ENCODE results near the gene MPRIP.
A peak's percentile ranks its signal among the peaks of the same experiment; 100 is the strongest.
"Not testable (repeated sequence)": the region's sequence is repeated elsewhere in the genome, so short reads cannot be mapped to it uniquely, and the experiment has no call there.

MPRIP gene

DNA sequence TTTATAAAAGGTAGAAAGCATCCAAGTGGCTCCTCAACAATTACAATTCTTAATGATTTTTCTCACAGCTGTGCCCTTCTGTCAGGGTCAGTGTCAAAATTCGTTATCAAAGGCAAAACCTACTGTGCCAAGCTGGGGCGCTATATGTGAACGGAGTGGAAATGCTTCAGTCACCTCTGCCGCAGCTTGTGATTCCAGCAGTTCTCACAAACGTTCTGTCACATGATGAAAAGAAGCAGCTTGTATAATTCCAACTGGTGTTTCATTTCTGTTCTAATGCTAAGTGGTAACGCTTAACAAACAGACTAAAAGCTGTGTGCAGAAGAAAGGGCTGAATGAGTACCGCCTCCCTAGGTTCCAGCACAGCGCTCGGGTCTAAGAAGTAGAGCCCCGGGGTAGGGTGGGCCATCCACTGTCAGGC, 149.7 kb downstream of the MPRIP start:
- FAIRE-seq (peak; percentile 24), DNase-seq (ENCODE audit: extremely low spot score, insufficient read length, low read depth) (no peak)

DNA sequence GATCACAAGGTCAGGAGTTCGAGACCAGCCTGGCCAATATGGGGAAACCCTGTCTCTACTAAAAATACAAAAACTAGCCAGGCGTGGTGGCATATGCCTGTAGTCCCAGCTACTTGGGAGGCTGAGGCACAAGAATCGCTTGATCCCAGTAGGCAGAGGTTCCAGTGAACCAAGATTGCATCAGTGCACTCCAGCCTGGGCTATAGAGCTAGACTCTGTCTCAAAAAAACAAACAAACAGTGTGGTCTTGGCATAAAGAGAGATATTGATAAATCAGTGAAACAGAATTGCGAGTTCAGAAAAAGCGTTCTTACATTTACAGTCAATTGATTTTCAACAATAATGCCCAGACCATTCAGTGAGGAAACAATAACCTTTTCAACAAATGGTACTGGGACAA, 153.2 kb downstream of the MPRIP start:
- FAIRE-seq; DNase-seq (ENCODE audit: extremely low spot score, insufficient read length, low read depth): not testable (repeated sequence)

DNA sequence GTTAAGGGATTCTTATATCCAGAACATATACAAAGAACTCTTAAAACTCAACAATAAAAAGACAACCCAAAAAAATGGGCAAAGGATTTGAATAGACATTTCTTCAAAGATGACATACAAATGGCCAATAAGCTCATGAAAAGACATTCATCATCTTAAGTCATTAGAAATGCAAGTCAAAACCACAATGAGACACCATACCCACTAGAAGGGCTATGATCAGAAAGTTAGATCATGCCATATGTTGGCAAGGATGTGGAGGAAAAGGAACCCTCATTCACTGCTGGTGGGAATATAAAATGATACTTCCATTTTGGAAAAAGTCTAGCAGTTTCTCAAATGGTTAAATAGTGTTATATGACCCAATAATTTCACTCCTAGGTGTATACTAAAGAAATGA, 154.5 kb downstream of the MPRIP start:
- FAIRE-seq (no peak), DNase-seq (ENCODE audit: extremely low spot score, insufficient read length, low read depth) (no peak)

DNA sequence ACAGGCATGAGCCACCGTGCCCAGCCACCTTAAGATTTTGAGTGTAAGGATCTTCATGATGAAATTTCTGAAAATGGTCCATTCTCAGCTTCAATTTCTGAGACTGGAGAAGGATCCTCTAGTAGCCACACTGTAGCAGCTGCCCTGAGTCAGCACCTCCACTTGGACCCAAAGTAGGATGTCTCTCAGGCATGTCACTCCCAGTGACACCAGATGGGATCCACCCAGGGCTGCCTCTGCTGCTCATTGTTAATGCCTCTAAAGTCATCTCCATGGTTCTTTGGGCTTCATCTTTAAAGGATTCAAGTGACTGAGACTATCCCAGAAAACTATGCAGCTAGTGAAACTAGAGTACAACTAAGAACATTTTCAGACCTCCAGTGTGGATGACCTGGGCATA, 156.0 kb downstream of the MPRIP start:
- FAIRE-seq, result no peak

DNA sequence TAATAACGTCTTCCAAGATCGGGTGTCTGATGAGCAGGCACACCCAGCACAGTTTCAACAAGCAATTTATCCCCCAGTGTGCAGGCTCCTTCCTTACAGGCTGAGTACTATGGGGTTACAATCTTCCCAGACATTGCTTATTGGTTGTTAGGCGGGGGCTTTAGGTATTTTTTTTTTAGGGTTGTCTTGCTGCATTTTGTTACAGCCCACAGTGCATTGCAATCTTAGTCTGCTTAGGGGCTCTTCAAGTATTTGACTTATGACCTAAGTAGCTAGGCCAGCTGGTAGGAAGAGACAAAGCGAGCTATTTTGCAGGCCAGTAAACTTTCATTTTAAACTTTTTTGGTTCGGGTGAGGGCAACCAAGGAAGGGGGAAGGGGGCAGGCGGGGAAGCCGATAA, 158.1 kb downstream of the MPRIP start:
- no peak for FAIRE-seq
- DNase-seq (ENCODE audit: extremely low spot score, insufficient read length, low read depth), result no peak

More for the DNA sequence above, 156.0 kb downstream of the MPRIP start:
- no peak for DNase-seq (ENCODE audit: extremely low spot score, insufficient read length, low read depth)

DNA sequence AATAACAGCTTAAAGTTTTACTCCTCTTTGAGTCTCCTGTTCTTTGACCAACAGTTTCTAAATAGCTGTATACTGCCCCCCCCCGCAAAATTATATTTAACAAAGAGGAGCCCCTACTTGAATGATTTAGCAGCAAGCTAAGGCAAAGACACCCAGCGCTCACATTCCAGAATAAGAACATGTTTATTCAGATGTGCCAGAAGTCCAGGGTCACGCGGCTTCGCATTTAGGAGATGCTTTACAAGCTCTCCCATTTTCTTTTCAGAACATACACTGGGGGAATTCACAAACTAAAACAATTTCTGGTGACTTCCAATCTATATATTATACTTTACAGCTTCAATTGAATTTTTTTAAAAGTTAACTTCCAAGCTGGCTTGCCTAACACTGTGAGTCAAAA, 158.6 kb downstream of the MPRIP start:
- no peak for FAIRE-seq
- no peak for DNase-seq (ENCODE audit: extremely low spot score, insufficient read length, low read depth)

DNA sequence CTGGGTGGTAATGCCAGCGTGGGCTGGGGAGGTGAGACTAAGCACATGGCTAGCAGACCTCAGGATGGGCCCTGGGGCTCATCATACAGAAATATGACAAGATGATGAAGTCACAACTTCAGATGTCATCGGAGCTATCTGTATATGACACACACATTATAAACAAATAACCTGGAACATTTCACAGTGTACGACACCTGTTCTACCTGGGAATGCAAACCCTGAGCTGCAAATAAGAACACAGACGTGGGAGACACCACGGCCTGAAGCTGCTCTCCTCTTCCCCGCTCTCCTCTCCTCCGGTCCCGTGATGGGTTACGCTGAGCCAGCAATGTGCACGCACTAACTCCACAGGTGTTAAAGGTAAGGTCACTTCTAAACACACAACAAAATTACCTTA, 159.0 kb downstream of the MPRIP start:
- DNase-seq (ENCODE audit: extremely low spot score, insufficient read length, low read depth) (no peak), FAIRE-seq (no peak)

DNA sequence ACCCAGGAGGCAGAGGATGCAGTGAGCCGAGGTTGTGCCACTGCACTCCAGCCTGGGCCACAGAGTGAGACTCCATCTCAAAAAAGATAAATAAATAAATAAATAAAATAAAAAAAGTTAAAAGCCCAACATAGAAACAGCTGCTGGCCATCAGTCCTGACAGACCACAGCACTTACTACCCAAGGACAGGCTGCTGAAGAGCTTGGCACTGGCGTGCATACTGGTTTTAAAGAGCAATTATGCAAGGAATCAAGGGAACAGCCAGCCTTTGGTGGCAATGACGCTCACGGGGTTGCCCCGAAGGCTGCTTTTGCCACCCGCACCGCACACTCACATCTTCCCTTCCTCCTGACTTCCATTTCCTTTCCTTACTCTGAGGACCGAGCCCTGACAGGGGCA, 159.7 kb downstream of the MPRIP start:
- no peak for DNase-seq (ENCODE audit: extremely low spot score, insufficient read length, low read depth)
- FAIRE-seq, result no peak

DNA sequence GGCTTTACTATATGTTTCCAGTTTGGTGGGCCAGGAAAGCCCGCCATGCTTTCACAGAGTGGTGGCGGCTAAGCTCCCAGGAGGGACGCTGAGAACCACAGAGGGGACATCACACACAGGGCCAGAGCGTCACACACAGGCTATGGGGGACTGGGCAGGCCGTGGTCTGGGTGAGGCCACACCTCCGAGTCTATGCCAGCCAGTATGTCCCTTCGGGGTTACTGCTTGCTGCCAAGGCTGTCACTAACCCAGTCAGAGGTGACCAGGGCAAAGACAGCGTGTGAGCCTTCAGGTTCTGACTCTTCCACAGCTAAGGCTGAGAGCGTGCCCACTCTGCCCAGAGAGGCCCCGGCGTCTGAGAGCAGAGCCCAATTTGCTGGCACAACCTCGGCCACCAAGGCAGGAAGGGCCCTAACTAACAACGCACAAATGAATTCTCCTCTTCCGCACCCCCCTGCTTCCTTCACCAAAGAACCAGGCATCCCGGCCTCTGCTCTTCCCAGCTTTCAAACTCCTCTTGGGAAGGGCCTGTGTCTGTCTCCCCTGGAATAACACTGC, 161.0 kb downstream of the MPRIP start:
- DNase-seq (ENCODE audit: extremely low spot score, insufficient read length, low read depth), result no peak
- no peak for FAIRE-seq

DNA sequence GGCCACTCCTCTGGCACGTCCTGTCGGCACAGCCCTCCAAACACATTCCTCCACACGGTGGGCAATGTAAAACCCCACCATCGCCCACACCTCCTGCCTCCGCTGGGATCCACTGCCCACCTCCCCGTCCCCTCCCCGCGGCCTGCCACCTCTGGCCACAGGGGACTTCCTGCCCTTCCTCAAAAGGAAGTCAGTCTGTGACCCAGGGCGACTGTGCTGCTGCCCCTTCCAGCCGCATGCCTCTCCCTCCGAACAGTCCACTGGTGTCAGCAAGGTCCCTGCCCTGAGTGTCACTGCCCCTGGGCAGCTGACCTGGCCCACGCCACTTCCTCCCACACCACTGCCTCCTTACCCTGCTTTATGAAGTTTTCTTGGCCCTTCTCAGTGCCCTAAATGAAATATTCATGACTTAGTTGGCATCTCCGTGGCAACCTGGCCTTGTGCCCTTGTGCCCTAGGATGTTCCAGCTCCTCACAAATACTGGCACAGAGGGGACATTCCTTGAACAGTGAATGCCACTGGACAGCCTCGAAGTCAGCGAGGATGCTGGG, 161.9 kb downstream of the MPRIP start:
- FAIRE-seq, result no peak
- no peak for DNase-seq (ENCODE audit: extremely low spot score, insufficient read length, low read depth)

DNA sequence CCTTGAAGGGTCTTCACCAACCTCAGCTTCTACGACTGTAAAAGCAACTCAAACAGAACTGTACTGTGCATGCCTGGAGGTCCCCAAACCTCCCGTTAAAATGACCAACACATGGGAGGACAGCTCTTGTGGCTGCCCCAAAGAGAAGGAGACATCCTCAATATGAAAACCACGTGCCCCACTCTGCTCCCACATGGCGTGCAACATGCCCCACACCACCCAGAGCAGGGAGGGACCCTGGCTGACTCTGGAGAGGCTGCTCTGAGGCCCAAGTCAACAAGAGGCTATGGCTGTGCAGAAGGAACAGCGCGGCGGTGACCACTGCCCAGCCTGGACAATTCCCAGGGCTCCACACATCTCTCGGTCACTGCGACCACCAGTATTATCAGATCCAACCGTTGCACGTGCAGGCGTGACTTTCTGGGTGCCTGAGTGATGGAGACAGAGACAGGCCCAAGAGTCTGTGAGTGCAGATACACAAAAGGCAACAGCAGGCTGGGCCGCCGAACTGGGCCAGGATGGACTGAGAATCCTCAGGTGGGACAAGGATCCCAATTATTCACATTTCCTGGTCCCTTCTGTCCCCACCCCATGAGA, 162.5 kb downstream of the MPRIP start:
- no peak for FAIRE-seq

DNA sequence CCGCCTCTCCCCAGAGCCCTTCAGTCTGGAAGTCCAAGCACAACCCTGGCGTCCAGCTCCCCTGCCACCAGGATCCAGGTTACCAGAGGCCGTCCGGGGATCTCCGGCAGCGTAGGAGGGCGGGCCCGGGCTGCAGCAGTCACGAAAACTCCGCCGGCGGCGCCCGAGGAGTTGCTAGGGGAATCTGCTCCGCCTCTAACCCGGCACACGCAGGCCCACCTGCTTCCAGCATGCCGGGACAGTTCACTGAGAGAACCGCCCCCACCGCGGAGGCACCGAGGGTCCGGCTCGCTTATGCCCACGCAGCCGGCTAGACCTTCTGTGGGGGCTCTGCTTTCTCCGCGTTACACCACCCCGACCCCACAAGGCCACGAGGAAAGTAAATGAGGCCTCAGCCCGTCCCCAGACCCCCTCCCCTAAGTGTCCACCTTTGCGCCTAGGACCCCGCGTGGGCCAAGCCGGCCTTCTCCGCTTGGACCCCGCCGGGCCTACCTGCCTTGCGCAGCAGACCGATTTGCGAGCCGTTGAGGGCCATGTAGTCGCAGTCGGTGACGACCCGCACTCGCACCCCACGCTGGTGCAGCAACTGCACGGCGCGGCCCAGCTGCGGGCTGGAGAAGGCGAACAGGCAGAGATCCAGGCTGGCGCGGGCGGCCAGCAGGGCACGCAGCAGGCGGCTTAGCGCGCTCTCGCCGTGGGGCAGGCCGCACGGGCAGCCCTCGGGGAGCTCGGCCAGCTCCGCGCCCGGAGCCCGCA, 163.3 kb downstream of the MPRIP start:
- peak; percentile 43 for DNase-seq (ENCODE audit: extremely low spot score, insufficient read length, low read depth)
- FAIRE-seq, result peak; percentile 67

More for the DNA sequence above, 162.5 kb downstream of the MPRIP start:
- DNase-seq (ENCODE audit: extremely low spot score, insufficient read length, low read depth), result no peak

DNA sequence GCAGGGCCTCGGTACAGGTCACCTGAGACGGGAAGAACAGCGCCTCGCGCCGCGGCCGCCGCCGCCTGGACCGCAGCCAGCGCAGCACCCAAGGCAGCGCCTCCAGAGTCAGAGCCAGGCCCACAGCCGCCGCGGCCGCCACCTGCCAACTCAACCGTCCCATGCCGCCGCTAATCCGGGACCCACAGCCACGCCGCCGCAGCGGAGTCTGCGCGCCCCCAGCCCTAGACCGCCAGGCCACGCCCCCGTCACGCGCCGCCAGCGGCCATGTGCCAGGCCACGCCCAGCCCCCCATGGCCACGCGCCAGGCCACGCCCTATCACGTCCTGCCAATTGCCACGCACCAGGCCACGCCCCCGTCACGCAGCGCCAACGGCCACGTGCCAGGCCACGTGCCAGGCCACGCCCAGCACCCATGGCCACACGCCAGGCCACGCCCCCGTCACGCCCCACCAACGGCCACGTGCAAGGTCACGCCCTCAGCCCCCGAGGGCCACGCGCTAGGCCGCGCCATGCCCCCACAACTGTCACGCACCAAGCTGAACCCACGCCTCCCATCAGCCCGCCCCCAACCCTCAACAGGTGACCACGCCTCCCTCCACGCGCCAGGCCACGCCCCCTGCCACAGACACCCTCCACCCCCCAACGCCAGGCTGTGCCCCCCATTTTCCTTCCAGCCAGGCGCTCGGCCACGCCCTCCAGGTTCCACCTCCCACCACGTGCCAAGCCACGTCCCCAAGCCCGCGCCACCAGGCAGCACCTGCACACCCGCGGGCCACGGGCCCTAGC, 164.1 kb downstream of the MPRIP start, which contains the start of gene PLD6:
Gene PLD6 (minus strand): TSS at position 210 of the 789 bp plus-strand sequence. CDS start 47 bp downstream, at position 163.
- peak; percentile 83 for DNase-seq (ENCODE audit: extremely low spot score, insufficient read length, low read depth)
- peak; percentile 90 for FAIRE-seq

DNA sequence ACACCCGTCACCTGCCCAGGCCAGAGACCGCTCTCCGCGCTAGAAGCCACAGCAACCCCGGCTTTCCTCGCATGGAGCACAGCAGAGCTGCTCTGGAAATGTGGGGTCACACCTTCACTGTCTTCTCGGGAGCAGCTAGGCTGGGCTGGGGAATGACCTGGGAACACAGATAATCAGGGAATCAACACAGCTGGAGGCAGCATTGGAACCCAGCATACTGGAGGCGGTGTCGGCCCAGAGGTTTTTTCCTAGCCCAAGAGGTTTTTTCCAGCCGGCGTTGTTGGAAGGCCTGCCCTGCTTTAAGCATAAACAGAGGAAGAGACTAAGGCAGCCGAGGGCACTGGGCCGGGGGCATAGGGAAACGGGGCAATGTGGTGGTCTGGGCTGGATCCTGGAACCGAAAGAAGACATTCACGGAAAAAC, 164.7 kb downstream of the MPRIP start:
- no peak for DNase-seq (ENCODE audit: extremely low spot score, insufficient read length, low read depth)
- FAIRE-seq, result no peak

DNA sequence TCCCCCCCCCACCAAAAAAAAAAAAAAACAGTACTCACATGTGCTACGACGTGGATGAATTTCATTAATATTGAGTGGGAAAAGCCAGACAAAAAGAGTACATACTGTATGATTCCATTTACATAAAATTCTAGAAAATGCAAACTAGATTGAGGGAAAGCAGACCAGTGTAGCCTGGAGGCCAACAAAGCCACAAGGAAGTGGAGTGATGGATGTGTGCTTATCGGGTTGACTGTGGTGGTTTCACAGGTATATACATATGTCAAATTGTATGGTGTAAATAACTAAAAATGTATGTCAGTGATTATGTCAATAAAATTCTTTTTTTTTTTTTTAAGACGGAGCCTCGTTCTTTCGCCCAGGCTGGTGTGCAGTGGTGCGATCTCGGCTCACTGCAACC, 165.7 kb downstream of the MPRIP start:
- DNase-seq (ENCODE audit: extremely low spot score, insufficient read length, low read depth), result no peak
- FAIRE-seq, result no peak

DNA sequence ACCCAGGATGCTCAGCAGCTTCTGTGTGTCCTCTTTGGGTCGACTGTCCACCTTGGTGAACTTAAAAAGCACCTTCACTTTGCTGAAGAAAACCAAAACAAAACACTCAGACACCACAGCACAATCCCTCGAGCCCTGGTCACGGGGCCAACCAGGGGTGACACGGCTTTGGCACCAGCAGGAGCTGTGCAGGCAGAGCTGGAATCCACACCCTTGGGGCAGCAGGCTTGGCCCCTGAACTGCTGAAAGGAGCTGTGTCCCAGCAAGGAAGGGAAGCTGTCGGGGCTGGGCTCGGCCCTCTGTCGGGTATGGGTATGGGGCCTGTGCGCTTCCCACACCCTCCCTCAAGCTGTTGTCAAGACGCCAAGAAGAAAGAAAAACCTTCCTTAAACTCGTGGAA, 171.5 kb downstream of the MPRIP start:
- FAIRE-seq, result no peak
- DNase-seq (ENCODE audit: extremely low spot score, insufficient read length, low read depth), result no peak

DNA sequence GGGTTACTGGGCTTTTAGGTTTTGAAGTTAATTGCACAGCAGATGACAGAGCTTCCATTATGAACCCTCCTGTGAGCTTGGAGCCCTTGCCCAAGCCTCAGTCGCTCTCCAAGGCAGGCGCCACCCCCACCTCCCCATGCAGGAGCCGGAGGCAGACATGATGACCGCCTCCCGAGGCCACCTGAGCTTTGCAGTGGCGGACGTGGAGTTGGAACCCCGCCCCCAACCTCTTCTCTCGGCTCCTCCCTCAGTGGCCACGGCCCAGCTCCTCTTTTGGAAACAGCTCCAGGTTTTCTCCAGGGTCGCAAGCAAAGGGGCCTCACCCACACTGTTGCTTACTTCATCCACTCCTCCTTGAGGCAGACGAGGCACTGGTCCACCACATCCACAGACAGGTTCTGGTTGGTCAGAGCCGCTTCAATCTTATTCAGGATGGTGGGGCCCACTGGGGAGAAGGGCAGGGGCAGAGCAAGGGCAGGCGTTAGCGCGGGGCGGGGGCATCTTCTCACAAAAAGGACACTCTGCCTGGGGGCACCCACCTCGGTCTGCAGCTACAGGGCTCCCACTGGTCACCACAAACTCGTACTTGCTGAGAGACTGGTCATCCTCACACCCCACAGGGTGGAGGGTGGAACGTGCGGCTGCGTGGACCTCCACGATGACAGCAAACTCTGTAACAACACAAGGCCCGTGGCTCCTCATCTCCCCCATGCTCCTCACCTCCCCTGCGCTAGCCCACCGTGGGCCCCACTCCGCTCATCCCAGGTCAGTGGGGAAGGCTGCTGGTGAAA, 172.6 kb downstream of the MPRIP start:
- DNase-seq (ENCODE audit: extremely low spot score, insufficient read length, low read depth) (no peak), FAIRE-seq (no peak)

DNA sequence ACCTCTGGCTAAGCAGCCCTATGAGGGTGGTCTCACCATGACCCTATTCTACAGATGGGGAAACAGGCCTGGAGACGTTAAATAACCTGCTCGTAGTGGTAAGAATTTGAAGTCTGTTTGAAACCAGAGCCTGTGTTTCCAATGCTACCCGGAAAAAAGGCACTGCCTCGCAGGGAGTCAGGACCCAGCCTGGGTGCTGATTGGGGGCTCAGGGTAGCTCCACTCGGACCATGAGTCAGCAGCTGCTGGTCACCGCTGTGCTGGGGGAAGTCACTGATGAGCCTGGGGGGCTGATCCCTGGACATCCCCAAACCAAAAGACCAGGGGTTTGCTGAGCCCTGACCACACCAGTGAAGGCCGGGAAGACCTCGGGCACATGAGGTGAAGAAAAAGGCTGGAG, 173.3 kb downstream of the MPRIP start:
- FAIRE-seq (no peak), DNase-seq (ENCODE audit: extremely low spot score, insufficient read length, low read depth) (no peak)

DNA sequence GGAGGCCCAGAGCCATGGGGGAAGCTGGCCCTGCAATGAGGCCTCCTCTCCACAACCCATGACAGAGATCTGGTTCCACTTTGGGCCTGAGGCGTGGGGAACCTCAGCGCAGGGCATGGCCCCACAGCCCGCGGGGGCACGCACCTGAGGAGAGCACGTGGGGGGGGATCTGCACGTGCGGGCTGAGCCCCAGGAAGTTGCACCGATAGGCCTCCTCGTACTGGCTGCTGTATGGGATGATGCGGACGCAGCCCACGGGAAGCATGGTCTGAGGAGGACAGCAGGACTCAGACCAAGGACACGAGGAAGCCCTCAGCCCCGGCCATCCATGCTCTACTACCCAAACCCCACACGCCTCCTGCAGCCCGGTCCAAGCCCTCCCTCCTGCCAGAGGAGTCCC, 174.0 kb downstream of the MPRIP start:
- no peak for FAIRE-seq
- no peak for DNase-seq (ENCODE audit: extremely low spot score, insufficient read length, low read depth)

DNA sequence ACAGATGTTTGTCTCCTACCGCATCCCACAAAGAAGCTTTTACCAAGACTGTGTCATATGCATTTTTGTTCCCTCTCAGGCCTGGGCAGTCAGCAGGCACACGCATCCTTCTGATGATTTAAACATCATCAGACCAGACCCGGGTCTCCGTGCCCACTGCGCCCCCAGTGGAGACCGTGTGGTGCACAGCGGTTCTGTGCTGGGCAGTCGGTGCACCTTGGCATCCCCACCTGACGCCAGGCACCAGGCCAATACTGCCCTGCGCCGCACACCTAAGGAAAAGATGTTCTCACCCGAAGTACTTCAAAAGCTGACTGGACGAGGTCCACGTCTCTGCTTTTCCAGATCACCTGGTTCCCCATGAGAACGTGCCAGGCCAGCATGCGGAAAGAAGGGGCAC, 174.5 kb downstream of the MPRIP start:
- FAIRE-seq (no peak), DNase-seq (ENCODE audit: extremely low spot score, insufficient read length, low read depth) (no peak)
